Activated CD8-positive, alpha-beta memory T cell treated with anti-CD3 and anti-CD28 coated beads for 1 hour (primary cell): ENCODE results near the gene FBXO39.
"Not testable (repeated sequence)": the region's sequence is repeated elsewhere in the genome, so short reads cannot be mapped to it uniquely, and the experiment has no call there.

Experiments
- DNase-seq, 2 donors: peaks; one replicate each; pipeline ENCODE4 v3.0.0-alpha.2; 2020; ENCODE audit warnings: low read depth in 1 of 2; ENCODE audit errors: extremely low read depth in 1 of 2

FBXO39 gene

DNA sequence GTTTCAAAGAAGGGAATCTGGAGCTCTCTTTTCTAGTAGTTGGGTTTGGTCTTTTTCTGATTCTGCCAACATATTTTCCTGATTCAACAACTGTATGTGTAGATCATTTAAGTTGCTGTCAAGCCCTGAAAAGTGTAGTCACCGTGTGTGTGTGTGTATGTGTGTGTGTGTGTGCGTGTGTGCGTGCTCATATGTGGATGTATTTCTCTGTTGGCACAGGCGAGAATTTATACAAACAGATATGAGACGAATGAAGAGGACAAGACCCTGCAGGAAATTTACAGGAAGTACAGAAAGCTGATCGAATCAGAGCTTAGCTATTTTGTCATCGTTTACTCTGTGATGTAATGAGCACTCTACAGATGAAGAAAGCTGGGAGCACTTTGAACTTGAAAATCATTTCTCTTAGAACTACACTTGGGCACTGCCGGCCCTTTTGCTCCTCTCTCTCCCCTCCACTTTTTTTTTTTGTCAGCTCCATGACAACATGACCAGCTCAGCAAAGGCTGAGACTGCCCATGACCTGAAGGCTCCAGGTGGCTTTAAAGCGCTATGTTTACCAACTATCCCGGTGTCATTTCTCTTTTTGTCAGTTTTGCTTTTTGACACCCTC, 11.2 kb downstream of the FBXO39 start:
- DNase-seq: no peak

- DNase-seq: no peak
Observed at GRCh38 chr17:6789146-6789545, 13.1 kb downstream of the FBXO39 start.

- DNase-seq: no peak
Observed at GRCh38 chr17:6793748-6794493, 17.9 kb downstream of the FBXO39 start.

DNA sequence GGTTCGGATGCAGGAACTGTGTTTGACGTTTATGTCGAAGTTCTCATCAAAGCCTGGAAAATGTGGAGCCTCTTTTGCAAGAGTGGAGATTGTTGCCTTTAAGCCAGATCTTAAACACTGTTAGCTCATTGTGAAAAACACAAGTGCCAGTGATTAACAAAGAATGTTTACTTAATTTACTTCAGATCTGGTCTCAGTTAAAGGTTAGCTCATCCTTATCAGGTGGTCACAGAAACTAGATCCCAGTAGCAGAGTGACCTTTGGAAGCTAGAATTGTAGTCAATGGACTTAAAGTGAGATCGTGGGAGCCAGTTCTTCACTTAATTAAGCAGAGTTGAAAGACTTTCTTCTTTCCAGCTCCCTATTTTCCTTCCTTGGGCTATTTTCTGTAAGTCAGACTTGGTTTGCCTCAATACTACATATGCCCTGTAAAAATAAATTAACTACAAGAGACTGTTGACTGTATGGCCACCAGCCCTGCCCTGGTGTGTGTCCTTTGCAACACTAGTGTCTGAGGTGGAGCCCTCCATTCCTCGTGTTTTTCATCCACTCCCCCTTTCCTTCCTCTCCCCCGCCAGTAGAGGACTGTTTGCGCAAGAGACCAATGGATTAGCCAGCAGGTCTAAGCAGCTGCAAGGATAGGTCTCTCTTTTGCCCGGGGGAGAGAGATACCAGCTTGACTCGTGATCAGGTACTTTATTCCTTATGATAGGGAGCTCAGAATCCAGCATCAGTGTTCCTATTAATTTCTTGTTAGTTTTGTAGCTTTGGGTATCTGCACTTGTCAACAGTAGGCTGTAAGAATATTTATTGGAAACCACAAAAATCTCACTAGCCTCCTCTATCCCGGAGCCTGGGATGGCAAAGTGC, 20.2 kb downstream of the FBXO39 start:
- DNase-seq: no peak

DNA sequence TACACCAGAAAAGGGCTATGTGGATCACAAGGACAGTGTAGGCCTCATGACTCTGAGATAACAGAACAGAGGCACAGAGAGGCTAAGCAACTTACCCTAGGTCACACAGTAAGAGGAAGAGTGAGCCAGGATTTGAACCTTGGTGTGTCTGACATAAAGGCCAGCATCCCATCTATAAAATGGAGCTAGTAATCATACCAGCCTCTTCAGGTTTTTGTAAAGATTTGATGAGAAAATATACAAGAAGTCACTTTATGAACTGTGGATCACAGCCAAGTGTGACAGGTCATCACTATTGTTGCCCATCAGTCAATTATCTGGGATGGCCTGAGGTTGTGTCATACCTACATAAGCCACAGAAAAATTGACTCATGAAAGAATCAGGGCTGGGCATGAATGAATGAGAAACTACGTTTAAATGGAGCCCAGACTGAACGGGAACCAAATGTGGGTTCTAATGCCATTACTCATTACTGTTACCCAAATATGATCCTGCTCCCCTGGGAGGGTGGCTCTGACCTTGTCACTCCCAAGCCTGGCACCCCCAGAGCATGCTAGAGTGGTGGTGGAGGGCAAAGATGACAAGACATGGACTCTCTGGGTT, 21.0 kb downstream of the FBXO39 start:
- DNase-seq: no peak

DNA sequence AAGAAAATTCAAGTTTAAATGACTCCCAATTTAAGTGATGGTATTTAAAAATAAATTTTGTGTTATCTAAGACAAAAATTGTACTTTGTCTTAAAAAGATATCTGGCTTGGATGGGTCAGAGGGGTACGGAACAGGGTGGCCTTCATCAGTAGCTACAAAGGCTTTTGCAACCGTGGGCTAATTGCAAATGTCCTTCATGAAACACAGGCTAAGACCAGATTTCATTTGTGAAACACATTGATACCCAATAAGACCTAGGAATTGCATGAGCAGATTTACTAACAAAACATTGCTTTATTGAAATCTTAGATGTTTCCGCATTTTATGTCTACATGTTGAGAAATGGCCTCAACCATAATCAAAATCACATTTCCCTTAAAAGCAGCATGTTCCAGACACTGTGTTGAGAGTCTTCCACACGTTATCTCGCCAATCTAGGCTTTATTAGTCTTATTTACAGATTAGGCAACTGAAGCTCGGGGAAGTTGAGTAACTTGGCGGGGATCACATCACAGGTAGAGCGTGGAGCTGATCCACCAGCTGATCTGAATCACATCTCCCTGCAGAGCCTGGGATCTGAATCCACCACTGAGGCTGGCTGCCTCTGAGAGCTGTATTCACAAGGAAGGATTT, 21.8 kb downstream of the FBXO39 start:
- DNase-seq: no peak

GRCh38 chr17:6799738-6800137, 23.7 kb downstream of the FBXO39 start:
- DNase-seq: no peak

DNA sequence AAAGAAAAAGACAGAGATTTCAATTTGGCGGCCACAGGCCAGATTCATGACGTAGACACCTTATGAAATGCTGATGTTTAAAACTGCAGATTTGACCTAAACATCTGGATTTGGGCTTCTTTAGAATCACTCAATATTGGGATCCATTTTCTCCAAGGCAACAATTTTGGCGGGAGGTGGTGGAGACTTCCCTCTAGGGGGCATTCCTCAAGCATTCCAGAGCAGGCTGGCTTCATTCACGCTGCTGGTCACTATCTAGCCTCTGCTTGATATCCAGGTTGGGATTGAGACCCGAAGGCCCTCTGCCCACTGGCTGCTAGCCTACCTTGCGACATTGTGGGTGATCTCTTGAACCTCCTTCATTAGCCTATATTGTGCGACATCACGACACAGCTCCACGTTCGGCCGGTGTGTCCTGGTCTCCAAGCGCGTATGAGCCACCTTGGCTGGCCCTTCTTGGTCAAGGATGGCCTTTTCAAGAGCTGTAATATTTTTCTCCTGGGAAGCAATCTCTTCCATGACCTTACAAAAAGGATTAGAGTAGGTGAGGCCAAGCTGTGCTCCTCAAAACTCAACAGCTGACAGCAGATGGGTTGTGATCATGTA, 24.5 kb downstream of the FBXO39 start:
- DNase-seq: no peak

GRCh38 chr17:6811510-6811909, 35.5 kb downstream of the FBXO39 start:
- no peak for DNase-seq

GRCh38 chr17:6812295-6812694, 36.3 kb downstream of the FBXO39 start:
- DNase-seq: no peak

GRCh38 chr17:6815775-6816174, 39.8 kb downstream of the FBXO39 start:
- DNase-seq: no peak

- not testable (repeated sequence) for DNase-seq
Observed at GRCh38 chr17:6816368-6816767, 40.4 kb downstream of the FBXO39 start.

DNA sequence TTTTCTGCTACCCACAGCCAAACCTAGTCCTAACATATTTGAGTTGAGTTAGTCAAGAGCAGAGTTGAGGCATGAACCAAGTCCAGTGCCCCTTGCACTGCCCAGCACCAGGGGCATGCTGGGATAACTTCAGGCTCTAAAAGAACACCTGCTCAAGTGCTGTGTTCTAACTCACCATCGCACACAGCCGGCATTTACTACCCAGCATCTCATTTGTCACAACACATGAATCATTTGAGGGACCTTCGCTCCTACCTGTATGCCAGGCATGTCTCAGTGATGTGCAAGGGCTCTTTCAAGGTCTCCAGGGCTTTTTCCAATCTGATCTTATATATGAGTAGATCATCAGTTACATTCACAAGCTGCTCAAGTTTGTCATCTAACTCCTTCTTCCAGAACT, 42.9 kb downstream of the FBXO39 start:
- no peak for DNase-seq

- DNase-seq: no peak
Observed at GRCh38 chr17:6823011-6823442, 47.0 kb downstream of the FBXO39 start.

GRCh38 chr17:6830383-6830986, 54.5 kb downstream of the FBXO39 start:
- no peak for DNase-seq

DNA sequence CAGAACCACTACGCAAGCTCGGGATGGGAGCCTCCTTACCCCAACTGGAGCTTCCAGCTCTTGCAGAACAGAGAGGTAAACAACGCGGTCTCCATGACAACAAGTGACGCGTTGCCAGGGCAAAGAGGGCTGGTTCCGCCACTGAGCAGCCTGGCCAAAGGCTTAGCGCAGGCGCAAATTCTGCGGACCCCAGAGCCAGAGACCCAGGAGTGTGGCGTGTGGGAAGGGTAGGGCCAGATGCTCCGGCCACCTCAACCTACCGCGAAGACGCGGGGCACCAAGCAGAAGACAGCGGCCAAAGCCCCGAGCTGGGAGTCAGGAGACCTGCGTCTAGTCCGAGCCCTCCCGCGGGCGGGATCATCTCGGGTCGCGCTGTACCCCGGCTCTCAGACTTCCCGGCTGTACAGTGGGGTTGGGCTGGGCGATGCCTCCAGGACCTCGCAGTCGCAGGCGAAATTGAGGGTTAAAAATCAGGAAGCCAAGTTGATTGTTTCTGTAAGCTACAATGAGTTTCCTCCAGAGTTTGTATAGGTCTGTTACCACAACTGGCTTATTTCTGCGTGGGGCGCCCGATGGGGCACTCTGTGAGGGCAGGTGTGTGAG, 55.7 kb downstream of the FBXO39 start, which contains the start of gene TEKT1:
Gene TEKT1 (minus strand): TSS at position 69 of the 603 bp plus-strand sequence. CDS start 1,353 bp downstream, outside the sequence.
- peak; percentile 35 to 51 for DNase-seq
